ENCODE results near the gene IP6K1.

DNA sequence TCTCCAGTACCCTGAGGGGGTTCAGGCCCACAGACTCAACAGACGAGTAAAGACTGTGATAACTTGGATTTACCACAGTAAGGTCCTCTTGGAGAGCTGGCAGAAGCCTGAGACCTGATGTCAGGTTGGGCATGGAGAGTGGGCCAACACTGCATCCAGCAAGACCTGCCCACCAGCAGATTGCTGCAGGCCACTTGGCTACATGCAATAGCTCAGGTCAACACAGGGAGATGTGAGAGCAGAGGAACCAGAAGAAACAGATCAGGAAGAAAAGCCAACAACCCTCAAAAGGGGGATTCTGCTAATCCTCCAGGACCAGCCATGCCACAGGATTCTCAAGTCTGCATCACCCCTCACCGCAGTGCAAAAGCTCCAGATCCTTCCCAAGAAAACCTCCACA, 1.7 kb upstream of the IP6K1 start:
- TF ChIP-seq, protein P1, sequence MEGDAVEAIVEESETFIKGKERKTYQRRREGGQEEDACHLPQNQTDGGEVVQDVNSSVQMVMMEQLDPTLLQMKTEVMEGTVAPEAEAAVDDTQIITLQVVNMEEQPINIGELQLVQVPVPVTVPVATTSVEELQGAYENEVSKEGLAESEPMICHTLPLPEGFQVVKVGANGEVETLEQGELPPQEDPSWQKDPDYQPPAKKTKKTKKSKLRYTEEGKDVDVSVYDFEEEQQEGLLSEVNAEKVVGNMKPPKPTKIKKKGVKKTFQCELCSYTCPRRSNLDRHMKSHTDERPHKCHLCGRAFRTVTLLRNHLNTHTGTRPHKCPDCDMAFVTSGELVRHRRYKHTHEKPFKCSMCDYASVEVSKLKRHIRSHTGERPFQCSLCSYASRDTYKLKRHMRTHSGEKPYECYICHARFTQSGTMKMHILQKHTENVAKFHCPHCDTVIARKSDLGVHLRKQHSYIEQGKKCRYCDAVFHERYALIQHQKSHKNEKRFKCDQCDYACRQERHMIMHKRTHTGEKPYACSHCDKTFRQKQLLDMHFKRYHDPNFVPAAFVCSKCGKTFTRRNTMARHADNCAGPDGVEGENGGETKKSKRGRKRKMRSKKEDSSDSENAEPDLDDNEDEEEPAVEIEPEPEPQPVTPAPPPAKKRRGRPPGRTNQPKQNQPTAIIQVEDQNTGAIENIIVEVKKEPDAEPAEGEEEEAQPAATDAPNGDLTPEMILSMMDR (IDR thresholded peaks at IDR 0.05) = no peak
- no peak for TF ChIP-seq POLR2A (IDR thresholded peaks at IDR 0.05)
